Neural crest cell (in vitro differentiated cells): ENCODE measurements around the gene ATP2B3. TPM values are rescaled to one million over a fixed set of nuclear protein-coding genes. Genes with fewer than 3 reads are reported as not detected.

Source experiments
- DNase-seq: peaks from one replicate; pipeline ENCODE4 v3.0.0; 2021; ENCODE audit warnings: low read depth, mixed read lengths, low spot score
- H3K27ac Mint-ChIP-seq: one replicate; pipeline ENCODE4 v1.8.0; 2021; ENCODE audit warnings: mild to moderate bottlenecking, mixed read lengths; ENCODE audit not compliant: unreplicated experiment
- H3K27me3 Mint-ChIP-seq: 2 replicates; pipeline ENCODE4 v1.8.0; 2021; ENCODE audit warnings: low read depth, mild to moderate bottlenecking, mixed read lengths
- H3K36me3 Mint-ChIP-seq: 2 replicates; pipeline ENCODE4 v1.8.0; 2021; ENCODE audit warnings: low read depth, mild to moderate bottlenecking, mixed read lengths
- H3K4me1 Mint-ChIP-seq: 2 replicates; pipeline ENCODE4 v1.8.0; 2021; ENCODE audit warnings: mixed read lengths
- H3K4me3 Mint-ChIP-seq: one replicate; pipeline ENCODE4 v1.8.0; 2021; ENCODE audit warnings: mild to moderate bottlenecking, mixed read lengths
- H3K9me3 Mint-ChIP-seq: 2 replicates; pipeline ENCODE4 v1.8.0; 2021; ENCODE audit warnings: mixed read lengths
- total RNA-seq: library from RNA; stranded (reverse); gene quantifications from 2 replicates; pipeline ENCODE4 v1.2.1, GENCODE V29; 2021
- TF ChIP-seq, protein P1 (sequence below): fragments of 200-600 bp; sonication (generic); conservative IDR thresholded peaks from 2 replicates; pipeline ENCODE4 v1.5.0; 2021; ENCODE audit warnings: antibody characterized with exemption, mild to moderate bottlenecking

Gene ATP2B3
- total RNA-seq, 1 donor from 2014 or later = 0.05 TPM

DNA sequence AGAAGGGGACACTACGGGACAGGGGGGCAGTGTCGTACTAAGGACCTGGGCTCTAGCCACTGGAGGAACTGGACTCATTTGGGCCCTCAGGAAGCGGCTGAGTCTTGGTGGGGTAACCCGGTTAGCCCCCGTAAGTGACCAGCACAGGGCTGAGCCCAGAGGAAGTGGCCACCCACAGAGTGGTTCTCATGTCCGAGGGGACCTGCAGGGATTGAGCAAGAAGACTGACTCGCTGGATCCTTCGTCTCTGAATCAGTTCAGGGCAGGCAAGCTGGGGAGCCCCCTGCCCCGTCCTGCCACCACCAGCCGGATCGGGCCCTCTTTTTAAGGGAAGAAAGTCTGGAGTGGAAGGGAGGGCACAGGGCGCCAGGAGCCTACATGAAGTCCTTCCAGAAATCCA, 23.4 kb upstream of the ATP2B3 start:
- no peak overlapping the region for H3K4me3 Mint-ChIP-seq
- H3K36me3 Mint-ChIP-seq = no peaks in the 10 kb centered on the region
- H3K9me3 Mint-ChIP-seq = no peaks in the 10 kb centered on the region
- H3K27me3 Mint-ChIP-seq = no peaks in the 10 kb centered on the region
- TF ChIP-seq, protein P1, sequence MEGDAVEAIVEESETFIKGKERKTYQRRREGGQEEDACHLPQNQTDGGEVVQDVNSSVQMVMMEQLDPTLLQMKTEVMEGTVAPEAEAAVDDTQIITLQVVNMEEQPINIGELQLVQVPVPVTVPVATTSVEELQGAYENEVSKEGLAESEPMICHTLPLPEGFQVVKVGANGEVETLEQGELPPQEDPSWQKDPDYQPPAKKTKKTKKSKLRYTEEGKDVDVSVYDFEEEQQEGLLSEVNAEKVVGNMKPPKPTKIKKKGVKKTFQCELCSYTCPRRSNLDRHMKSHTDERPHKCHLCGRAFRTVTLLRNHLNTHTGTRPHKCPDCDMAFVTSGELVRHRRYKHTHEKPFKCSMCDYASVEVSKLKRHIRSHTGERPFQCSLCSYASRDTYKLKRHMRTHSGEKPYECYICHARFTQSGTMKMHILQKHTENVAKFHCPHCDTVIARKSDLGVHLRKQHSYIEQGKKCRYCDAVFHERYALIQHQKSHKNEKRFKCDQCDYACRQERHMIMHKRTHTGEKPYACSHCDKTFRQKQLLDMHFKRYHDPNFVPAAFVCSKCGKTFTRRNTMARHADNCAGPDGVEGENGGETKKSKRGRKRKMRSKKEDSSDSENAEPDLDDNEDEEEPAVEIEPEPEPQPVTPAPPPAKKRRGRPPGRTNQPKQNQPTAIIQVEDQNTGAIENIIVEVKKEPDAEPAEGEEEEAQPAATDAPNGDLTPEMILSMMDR = no peak
- DNase-seq = no peak
- H3K27ac Mint-ChIP-seq = no peak overlapping the region
- H3K4me1 Mint-ChIP-seq = peaks cover 5% of the 10 kb centered on the region

DNA sequence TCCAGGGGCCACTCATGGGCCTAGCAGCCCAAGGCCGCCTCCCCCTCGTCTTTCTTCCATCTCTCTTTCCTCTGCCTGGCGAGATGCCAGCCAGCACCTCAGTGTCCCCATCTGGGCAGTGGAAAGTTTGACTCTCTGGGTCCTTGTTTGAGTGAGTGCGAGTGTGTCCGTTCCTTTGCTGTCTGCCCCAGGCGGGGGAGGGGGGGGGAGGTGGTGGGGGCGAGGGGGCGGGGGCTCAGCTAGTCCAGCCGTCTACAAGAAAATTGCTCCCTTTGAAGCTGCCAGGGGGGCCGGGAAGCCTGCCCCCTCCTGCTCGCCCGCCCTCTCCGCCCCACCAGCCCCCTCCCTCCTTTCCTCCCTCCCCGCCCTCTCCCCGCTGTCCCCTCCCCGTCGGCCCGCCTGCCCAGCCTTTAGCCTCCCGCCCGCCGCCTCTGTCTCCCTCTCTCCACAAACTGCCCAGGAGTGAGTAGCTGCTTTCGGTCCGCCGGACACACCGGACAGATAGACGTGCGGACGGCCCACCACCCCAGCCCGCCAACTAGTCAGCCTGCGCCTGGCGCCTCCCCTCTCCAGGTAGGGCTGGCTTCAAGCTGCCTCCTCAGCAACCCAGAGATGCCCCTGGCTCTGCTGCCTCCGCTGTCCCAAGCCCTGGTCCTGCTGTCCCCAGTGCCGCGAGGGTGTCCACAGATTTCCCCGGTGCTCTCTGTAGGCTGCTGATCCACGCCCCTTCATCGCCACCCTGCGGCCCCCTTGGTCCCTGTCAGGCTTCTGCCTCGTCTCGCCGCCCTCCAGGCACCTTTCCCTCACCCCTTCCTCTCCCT, 22.7 kb upstream of the ATP2B3 start, which contains the start of gene BGN:
Gene BGN (plus strand): TSS at position 440 of the 821 bp plus-strand sequence. CDS start 9,652 bp downstream, outside the sequence.
- TF ChIP-seq, protein P1 = peak; percentile 45
- peaks cover 5% of the 10 kb centered on the region for H3K4me1 Mint-ChIP-seq
- no peaks in the 10 kb centered on the region for H3K36me3 Mint-ChIP-seq
- no peaks in the 10 kb centered on the region for H3K27me3 Mint-ChIP-seq
- H3K4me3 Mint-ChIP-seq = peak within 1 kb of the TSS; percentile 80
- no peak within 1 kb of the TSS for H3K27ac Mint-ChIP-seq
- peak; percentile 32 for DNase-seq
- no peaks in the 10 kb centered on the region for H3K9me3 Mint-ChIP-seq

DNA sequence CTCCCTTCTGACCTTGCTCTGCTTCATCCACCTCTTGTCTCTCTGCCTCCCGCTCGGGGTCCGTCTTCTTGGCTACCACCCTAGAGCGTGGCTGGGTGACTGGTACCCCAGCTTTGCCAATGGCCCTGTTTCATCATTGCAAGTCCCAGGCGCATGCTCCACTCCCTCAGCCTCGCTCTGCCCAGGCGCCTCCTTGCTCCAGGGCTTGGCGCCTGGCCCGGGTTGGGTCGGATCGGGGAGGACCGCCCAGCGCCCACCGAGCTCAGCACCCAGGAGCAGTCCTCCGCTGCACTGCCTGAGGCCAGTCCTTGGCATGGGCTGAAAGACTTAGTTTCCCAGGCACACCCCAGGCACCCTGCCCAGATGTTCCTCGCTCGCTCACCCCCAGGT, 22.1 kb upstream of the ATP2B3 start:
- Mint-ChIP-seq H3K9me3 (no peaks in the 10 kb centered on the region), H3K27me3 (no peaks in the 10 kb centered on the region), H3K27ac (no peak overlapping the region), H3K36me3 (no peaks in the 10 kb centered on the region), H3K4me1 (peaks cover 5% of the 10 kb centered on the region), H3K4me3 (peak overlapping the region; percentile 80)
- TF ChIP-seq, protein P1 = no peak
- no peak for DNase-seq

DNA sequence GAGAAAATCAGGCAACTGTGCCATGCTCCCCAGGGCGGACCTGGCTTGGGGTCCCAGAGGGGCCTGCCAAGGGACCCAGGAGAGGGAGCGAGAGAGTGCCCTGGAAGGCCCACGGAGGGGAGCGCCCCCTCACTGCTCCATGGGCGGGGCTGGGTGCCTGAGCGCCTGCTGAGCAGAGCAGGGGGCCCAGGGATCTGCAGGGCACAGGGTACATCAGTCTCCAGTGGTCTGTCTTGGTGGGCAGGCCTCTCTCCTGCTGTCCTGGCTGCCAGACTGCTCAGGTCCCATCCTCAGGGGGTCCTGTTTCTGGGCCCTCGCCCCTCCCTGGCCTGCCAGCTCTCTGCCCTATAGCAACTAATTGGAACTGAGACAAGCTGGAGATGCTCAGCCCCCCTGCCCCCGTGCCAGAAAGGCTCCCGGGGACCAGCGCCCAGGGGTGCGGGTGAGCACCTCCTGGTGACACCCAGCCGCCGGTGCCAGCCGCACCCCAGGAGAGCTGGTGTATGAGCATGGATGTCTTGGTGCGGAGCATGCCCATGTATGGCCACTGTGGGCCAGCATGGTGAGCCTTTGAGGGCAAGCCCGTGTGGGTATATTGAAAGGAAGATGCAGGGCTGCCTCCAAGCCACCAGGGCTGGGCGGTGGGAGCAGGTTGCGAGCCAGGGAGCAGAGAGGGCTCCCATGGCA, 21.4 kb upstream of the ATP2B3 start:
- H3K27me3 Mint-ChIP-seq = no peaks in the 10 kb centered on the region
- no peak for DNase-seq
- peaks cover 12% of the 10 kb centered on the region for H3K4me1 Mint-ChIP-seq
- H3K27ac Mint-ChIP-seq = no peak overlapping the region
- H3K9me3 Mint-ChIP-seq = peaks cover 7% of the 10 kb centered on the region
- TF ChIP-seq, protein P1 = no peak
- H3K4me3 Mint-ChIP-seq = no peak overlapping the region
- H3K36me3 Mint-ChIP-seq = peaks cover 7% of the 10 kb centered on the region

DNA sequence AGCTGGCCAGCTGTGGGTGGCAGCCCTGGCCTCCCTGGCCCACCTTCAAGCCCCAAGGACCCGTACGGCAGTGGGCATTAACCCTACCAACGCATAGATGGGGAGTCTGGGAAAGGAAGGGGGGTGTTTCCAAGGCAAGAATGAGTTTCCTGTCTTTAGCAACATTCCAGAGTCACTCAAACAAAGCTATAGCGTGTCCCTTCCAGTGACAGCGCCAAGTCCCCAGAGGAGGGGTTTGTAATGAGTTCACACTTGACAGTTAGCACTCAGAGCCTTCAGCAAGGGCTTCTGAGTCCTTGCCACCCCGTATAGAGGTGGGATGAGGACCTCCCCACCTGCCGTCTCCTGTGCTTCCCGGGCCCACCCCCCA, 20.9 kb upstream of the ATP2B3 start:
- peaks cover 7% of the 10 kb centered on the region for H3K9me3 Mint-ChIP-seq
- no peak overlapping the region for H3K27ac Mint-ChIP-seq
- TF ChIP-seq, protein P1 = no peak
- peaks cover 12% of the 10 kb centered on the region for H3K4me1 Mint-ChIP-seq
- H3K27me3 Mint-ChIP-seq = no peaks in the 10 kb centered on the region
- no peak overlapping the region for H3K4me3 Mint-ChIP-seq
- peaks cover 7% of the 10 kb centered on the region for H3K36me3 Mint-ChIP-seq
- no peak for DNase-seq
